Measurements from ENCODE around the gene HPS5.

- TF ChIP-seq POLR2A (IDR thresholded peaks at IDR 0.05) (no peak), CTCF (IDR thresholded peaks at IDR 0.05) (no peak), POLR2AphosphoS5 (IDR thresholded peaks at IDR 0.05) (no peak)
Measured at GRCh38 chr11:18304745-18305144, 17.2 kb downstream of the HPS5 start.

Measured in upper lobe of left lung (tissue), 4 donors.